ENCODE results near the gene FREY1.
"Not testable (repeated sequence)": the region's sequence is repeated elsewhere in the genome, so short reads cannot be mapped to it uniquely, and the experiment has no call there.

- TF ChIP-seq TARDBP (CRISPR knock-in tag; IDR thresholded peaks at IDR 0.05); ZNF333 (CRISPR knock-in tag; IDR thresholded peaks at IDR 0.05; ENCODE audit: borderline replicate concordance): not testable (repeated sequence)
Observed at GRCh38 chr11:45900175-45900800, 6.8 kb downstream of the FREY1 start.
